ENCODE results near the gene FHOD1.

GRCh38 chr16:67245674-67246080, 1.6 kb downstream of the FHOD1 start:
- TF ChIP-seq, protein P1, sequence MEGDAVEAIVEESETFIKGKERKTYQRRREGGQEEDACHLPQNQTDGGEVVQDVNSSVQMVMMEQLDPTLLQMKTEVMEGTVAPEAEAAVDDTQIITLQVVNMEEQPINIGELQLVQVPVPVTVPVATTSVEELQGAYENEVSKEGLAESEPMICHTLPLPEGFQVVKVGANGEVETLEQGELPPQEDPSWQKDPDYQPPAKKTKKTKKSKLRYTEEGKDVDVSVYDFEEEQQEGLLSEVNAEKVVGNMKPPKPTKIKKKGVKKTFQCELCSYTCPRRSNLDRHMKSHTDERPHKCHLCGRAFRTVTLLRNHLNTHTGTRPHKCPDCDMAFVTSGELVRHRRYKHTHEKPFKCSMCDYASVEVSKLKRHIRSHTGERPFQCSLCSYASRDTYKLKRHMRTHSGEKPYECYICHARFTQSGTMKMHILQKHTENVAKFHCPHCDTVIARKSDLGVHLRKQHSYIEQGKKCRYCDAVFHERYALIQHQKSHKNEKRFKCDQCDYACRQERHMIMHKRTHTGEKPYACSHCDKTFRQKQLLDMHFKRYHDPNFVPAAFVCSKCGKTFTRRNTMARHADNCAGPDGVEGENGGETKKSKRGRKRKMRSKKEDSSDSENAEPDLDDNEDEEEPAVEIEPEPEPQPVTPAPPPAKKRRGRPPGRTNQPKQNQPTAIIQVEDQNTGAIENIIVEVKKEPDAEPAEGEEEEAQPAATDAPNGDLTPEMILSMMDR (IDR thresholded peaks at IDR 0.05) = no peak
- no peak for TF ChIP-seq POLR2A (IDR thresholded peaks at IDR 0.05)

Measured in suprapubic skin (tissue), 3 donors.